ENCODE measurements around the gene CCN5.

DNA sequence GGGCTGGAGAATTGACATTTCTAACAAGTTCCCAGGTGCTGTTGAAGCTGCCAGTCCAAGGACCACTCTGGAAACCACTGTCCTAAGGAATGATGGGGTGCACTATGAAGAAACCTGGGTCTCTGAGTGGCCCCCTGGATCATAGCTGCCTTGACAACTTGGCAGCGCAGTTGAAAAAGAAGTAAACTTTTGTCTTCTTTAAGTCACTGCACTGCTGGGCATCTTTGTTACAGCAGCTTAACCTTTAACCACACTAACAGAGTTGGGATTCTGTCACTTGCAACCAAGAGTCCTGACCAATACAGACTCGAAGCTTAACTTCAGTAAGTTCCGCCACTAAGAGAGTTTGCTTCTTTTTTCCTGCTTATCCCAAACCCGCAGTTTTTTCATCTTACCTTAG is 21.9 kb downstream of the CCN5 start:
- TF ChIP-seq E2F6 (IDR thresholded peaks at IDR 0.05) (no peak), CHD2 (IDR thresholded peaks at IDR 0.05; ENCODE audit: low read length) (no peak), CHD1 (IDR thresholded peaks at IDR 0.05; ENCODE audit: low read depth, low read length) (no peak), POLR2AphosphoS5 (IDR thresholded peaks at IDR 0.05; ENCODE audit: low read depth, low read length) (no peak), POLR2A (IDR thresholded peaks at IDR 0.05; ENCODE audit: control extremely low read depth in 1 of 2, low read depth in 2 of 2, low read length in 2 of 2) (no peak), KDM1A (IDR thresholded peaks at IDR 0.05; ENCODE audit: borderline replicate concordance, low read length) (no peak), ZNF274 (IDR thresholded peaks at IDR 0.05; ENCODE audit: borderline replicate concordance, extremely low read depth, low read length) (no peak), GTF2F1 (IDR thresholded peaks at IDR 0.05; ENCODE audit: borderline replicate concordance, low read depth, low read length) (no peak), SP2 (IDR thresholded peaks at IDR 0.05; ENCODE audit: low read length) (no peak), SP4 (IDR thresholded peaks at IDR 0.05; ENCODE audit: low read length) (no peak), NRF1 (IDR thresholded peaks at IDR 0.05; ENCODE audit: low read depth, low read length) (no peak)
- TF ChIP-seq, protein P1, sequence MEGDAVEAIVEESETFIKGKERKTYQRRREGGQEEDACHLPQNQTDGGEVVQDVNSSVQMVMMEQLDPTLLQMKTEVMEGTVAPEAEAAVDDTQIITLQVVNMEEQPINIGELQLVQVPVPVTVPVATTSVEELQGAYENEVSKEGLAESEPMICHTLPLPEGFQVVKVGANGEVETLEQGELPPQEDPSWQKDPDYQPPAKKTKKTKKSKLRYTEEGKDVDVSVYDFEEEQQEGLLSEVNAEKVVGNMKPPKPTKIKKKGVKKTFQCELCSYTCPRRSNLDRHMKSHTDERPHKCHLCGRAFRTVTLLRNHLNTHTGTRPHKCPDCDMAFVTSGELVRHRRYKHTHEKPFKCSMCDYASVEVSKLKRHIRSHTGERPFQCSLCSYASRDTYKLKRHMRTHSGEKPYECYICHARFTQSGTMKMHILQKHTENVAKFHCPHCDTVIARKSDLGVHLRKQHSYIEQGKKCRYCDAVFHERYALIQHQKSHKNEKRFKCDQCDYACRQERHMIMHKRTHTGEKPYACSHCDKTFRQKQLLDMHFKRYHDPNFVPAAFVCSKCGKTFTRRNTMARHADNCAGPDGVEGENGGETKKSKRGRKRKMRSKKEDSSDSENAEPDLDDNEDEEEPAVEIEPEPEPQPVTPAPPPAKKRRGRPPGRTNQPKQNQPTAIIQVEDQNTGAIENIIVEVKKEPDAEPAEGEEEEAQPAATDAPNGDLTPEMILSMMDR (IDR thresholded peaks at IDR 0.05; ENCODE audit: control extremely low read depth in 1 of 3, insufficient read depth in 1 of 3, low read depth in 1 of 3, low read length in 3 of 3) = no peak
- TF ChIP-seq, protein P2, sequence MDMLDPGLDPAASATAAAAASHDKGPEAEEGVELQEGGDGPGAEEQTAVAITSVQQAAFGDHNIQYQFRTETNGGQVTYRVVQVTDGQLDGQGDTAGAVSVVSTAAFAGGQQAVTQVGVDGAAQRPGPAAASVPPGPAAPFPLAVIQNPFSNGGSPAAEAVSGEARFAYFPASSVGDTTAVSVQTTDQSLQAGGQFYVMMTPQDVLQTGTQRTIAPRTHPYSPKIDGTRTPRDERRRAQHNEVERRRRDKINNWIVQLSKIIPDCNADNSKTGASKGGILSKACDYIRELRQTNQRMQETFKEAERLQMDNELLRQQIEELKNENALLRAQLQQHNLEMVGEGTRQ (IDR thresholded peaks at IDR 0.05; ENCODE audit: low read length) = no peak

All from H1 (cell line).